GM21526 (cell line): Measurements from ENCODE around the gene TAF4.
"Not testable (repeated sequence)": the region's sequence is repeated elsewhere in the genome, so short reads cannot be mapped to it uniquely, and the experiment has no call there.

Experiments used
- ATAC-seq: cut with Tn5 transposase; IDR thresholded peaks from one replicate; pipeline ENCODE4 v1.9.1; 2021; ENCODE audit warnings: moderate library complexity; ENCODE audit not compliant: unreplicated experiment, low FRiP score

TAF4 gene

DNA sequence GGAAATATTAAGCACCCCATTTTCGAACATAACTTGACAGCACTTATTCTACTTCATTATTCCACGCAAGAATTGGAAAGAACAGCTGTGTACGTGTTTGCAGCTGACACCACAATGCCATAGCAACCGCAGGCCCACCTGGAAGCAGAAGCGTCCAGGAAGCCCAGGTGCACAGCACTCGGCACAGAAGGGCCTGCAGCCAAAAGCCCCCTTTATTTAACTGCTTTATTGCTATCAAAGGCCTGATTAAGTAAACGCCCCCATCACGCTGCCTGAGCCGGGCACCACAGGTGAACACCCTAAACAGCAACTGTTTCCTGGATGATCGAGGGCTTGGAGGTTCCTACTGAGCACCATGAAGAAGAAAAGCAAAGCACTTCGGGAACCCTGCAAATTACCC lies 6.3 kb downstream of the TAF4 start:
- no peak for ATAC-seq

DNA sequence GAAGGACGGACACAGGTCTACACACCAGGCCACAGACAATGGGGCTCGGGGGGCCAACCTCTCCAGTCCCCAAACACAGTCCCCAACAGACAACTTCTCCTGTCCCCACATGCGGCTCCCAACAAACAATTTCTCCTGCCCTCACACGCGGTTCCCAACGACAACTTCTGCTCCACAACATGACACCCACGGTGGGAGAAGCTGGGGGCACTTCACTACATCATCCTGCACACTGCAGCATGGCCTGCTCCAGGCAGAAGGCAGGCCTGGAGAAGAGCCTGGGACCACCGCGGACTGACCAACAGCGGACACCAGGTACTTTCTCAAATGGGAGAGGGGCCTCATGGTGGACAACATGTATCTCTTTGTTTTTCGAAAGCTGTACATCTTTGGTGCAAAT lies 6.7 kb downstream of the TAF4 start:
- no peak for ATAC-seq

DNA sequence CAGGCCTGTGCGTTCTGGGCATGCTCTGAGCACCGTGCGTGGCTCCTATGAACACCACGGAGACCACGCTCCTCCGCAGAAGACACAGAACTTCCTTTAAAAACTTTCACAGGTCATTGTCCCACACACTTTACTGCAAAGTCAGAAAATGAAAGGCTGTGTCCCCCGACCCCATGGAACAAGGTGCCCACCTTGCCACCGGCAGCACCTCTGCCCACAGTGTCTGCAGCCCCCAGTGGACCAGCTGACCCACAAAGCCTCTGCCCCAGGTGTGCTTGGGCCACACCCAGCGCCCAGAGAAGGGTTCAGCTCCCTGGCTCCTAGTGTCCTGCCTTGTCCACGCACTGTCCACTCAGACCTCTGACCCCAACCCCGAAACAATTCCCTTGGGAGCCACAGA lies 8.7 kb downstream of the TAF4 start:
- no peak for ATAC-seq

DNA sequence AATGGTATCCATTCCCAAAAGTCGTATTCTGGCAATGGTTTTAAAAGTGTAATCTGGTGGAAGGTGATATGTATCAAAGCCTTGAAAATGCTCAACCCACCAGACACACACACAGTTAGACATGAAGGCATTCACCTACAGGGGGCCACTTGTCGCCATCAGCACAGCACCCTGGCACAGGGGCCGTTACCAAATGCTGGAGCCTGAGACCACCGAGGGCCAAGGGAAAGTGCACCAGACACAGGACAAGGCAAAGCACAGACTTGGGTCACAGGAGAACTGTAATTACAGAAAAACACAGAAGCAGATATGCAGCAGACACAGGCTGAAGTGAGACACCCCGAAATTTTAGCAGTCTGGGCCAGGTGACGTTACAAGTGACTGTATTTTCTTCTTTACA lies 9.3 kb downstream of the TAF4 start:
- ATAC-seq: no peak

DNA sequence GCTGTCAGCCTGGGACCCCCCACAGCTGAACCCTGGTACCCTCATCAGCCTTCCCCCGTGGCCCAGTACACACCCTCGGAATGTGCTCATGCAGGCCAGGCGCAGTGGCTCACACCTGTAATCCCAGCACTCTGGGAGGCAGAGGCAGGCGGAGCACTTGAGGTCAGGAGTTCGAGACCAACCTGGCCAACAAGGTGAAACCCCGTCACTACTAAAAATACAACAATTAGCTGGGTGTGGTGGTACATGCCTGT lies 9.9 kb downstream of the TAF4 start:
- ATAC-seq: not testable (repeated sequence)

DNA sequence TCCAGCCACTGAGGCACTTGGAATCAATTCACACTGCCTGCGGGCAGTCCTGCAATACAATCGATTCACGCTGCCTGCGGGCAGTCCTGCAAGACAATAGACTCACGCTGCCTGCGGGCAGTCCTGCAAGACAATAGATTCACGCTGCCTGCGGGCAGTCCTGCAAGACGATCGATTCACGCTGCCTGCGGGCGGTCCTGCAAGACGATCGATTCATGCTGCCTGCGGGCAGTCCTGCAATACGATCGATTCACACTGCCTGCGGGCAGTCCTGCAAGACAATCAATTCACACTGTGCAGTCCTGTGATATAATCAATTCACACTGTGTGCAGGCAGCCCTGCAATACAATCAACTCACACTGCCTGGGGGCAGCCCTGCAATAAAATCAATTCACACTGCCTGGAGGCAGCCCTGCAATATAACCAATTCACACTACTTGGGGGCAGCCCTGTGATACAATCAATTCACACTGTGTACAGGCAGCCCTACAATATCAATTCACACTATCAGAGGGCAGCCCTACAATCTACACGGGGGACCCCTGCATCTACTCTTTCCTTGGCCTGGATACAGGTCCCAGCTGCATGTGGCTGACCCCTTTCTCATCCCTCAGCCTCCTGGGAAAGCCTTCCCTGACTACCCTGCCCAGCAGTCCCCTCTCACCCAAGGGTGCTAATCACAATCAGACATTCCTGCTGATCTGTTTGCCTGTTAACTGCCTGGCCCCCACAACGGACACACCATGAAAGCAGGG lies 10.4 kb downstream of the TAF4 start:
- ATAC-seq: no peak

DNA sequence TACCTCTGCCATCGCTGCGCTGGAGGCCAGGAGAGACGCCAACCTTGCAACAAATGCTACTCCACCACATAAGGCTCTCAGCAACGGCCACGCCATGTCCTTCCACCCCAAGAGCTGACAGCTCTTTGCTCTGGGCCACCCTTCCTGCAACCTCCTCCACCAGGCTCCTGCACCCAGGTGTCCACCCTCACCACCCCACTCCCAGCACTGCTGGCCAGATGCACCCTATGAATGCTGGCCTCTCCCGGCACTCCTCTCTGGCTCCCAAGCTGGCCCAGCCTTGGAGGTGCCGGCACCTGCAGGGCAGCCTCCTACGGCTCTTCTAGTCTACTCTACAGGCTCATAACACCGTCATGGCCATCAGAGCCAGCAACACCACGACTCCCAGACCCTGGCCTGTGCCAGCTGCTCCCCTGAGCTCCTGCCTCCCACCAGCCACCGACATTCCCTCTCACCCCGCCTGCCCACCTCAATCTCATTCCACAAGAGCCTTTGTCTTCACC lies 11.2 kb downstream of the TAF4 start:
- no peak for ATAC-seq

DNA sequence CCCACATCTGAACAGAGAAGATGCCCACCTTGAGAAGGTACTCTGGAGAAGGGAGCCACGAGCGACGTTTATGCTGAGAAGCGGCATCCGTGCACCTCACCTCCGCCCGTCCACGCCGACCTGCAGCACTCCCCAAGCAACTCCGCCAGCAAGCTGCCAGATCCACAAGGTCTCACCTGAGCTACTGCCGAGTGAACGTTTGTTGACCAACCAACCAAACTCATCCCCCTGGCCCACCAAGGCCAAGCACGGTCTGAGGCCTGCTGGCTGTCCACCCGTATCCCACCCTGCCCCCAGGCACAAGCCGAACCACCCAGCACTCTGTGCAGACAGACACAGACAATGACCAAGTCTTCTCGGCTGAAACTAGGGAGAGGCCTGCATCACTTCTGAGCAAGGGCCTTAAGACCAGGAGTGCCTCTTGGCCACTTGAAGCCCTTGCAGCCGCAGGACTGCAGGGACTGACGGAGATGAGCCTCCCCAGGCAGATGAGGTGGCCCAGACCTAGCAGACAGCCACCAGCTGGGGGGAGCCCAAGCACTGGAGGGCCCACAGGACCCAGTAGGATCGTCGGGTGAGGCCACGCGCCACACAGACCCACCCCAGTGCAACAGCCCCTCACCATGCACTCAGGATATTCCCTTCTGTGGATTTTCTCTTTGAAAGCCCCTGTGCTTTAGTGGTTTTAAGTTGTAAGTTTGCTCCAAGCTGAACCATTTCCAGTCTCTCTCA lies 12.1 kb downstream of the TAF4 start:
- no peak for ATAC-seq

DNA sequence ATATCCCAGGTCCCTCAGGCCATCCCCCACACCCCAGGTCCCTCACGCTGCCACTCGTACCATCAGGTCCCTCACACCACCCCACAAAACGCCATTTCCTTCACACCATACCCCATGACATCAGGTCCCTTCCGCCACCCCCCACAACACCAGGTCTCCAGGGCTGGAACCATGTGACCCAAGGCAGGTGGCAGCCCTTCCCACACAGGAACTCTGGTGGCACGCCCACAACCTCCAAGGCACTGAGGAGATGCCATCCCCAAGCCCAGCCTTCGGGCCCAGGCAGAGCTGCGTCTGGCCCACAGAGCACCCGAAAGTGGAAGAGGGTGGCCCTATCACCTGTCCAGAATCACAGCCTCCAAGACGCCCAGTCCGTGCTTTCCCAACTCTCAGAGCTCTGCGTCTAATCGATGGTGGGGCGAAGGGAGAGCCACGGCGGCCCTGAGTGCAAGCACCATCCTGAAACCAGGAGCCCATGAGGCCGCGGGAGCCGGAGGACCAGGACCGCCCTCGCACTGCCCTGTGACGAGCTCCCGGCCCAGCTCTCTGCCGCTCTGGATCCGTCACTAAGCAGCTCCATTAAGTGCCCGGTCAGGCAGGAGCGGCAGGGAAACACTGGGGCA lies 12.7 kb downstream of the TAF4 start:
- no peak for ATAC-seq

DNA sequence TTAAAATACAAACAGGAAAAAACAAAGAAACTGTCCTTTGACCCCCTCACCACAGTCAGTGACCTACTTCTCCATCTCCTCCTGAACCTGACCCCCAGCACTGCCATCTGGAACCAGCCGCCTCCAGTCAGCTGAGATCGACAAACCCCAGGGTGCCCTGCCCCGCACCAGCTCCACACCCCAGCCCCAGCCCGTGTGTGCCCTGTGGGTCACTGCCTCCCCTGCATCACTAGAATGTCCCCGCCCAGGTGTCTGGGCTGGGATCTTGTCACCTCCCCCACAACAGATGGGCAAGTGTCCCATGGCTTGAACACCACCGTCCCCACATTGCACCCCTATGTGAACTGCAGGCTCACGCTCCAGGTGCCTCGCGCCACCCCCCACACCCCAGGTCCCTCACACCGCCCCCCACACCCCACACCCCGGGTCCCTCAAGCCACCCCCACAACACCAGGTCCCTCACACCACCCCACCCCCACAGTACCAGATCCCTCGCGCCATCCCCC lies 13.3 kb downstream of the TAF4 start:
- no peak for ATAC-seq

DNA sequence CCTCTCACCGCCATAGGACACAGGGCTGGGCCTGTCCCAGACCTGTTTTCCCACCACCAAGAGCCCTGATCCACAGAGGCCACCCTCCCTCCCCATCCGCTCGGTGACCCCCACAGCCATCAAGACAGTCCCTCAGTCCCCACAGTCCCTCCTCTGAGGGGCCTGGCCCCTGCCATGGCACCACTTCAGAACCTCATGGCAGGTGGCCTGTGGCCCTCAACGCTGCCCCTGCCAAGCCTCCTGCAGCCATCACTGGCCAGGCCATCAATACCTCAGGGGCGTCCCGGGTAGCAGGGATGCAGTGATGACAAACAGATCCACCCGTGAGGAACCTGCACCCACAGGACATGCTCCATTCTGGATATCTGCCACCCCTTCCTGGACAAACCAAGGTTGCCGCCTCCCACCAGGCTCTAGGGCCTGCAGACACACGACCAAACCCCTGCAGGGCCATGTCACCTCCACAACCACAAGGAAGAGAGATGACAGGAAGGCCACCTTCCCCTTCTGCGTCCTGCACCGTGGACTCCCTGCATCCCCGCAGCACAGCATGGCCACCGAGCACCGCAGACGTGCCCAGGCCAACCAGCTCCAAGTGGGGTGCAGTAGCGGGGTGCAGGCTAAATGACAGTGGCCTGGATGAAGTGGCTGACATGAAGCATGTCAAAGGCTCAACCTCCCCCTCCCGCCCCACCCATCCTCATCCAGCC lies 14.0 kb downstream of the TAF4 start:
- ATAC-seq: no peak

DNA sequence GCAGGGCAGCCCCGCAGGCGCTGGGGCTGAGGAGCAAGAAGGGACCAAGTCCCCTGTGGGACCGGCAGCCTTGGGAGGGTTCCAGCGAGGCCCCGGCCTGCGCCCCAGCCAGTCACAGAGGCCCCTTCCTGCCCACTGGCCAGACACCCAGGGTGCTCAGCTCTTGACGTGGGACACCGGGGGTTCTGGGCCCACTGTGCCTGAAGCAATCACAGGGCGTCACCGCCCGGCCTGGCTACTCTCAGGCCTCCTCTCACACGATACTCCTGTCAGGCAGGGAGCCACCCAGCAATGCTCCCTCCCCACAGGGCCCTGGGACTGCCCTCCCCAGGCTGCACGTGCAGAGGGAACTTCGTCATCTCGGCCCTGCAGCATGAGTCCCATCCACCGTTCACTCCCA lies 14.5 kb downstream of the TAF4 start:
- no peak for ATAC-seq

DNA sequence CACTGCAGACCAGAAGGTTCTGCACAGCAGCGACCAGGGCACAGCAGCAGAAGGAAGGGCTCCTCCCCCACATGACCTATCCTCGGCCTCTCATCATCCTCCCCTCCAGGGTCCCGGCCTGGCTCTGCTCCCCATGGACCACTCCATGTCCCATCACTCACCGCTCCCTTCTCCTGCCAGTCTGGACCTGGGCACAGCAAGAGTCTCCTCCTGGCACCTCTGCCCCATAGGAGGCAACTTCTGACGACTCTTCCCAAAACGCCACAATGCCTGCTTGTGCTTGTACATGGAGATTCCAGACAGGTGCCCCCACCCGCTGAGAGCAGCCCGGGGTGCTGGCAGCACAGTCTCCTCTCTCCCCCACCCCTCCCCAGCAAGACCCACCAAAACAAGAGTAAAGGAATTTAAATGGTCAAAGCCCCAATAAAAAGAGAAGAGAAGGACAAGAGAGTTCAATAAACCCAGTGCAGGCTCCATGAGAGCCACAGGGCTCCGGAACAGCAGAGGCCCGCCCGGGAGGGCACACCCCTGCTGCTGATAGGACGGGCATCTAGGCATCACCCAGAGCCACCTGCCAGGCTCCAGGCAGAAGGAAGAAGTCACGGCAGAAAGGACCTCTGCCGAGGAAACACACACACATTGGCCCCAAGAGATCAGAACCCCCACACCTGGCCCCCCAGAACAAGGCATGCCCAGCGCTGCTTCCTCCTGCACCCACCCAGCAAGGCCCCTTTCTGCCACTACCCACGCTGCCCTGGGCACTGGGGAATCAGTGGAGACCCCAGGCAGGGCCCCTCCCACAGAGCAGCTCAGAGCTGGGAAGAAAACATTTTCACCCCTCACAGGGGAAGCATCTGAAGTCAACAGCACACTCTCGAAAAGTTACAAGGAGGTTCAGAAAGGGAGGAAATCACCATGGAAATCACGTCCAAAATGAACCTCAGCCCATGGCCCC lies 15.2 kb downstream of the TAF4 start:
- no peak for ATAC-seq

DNA sequence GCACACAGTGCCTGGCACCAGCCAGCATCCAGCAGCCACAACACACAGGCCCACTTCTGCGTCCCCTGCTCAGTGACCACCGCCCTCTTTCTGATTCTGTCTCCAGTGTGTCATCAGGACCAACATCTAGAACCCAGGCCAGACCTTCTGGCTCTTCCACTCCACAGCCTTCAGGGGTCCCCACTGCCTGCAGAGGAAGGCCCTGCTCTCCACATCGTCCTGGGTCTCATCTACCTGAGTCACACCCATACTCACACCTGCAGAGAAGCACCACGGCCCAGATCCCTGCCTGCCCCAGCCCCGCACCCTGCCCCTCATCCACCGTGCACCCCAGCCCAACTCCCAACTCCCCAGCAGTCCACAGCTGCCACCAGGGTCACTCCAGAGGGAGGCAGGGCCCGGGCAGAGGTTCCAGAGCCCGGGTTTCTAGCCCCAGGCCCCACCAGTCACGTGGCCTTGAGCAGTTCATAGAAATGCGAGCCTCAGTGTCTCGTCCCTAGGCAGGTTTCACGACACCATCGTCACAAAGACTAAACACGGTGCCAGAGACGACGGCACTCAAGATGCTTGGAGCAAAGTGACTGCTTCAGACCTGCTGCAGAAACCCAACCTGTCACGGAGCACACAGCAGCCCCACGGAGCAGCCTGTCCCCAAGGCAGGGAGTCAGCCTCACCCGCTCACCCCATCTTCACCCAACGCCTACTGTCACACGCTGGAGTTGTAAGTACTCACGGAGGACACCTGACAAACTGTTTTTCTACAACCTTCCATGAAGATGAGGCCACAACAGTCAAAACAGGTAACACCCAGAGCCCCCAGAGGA lies 16.1 kb downstream of the TAF4 start:
- no peak for ATAC-seq

DNA sequence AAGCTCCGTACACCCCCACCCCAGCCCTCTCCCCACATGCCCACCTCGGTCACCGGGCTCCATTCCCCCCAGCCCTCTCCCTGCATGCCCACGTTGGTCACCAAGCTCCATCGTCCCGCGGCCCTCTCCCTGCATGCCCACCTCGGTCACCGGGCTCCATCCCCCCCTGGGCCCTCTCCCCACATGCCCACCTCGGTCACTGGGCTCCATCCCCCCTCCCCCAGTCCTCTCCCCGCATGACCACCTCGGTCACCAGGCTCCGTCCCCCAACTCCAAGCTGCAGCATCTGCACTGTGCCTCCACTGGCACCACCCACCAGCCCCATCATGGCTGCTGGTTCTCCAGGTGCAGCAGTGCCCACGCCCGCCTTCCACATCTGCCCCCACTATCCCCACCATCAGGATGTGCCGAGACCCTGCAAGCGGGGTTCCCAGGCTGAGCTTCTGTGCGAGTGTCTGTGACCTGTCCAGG lies 16.8 kb downstream of the TAF4 start:
- ATAC-seq: no peak

DNA sequence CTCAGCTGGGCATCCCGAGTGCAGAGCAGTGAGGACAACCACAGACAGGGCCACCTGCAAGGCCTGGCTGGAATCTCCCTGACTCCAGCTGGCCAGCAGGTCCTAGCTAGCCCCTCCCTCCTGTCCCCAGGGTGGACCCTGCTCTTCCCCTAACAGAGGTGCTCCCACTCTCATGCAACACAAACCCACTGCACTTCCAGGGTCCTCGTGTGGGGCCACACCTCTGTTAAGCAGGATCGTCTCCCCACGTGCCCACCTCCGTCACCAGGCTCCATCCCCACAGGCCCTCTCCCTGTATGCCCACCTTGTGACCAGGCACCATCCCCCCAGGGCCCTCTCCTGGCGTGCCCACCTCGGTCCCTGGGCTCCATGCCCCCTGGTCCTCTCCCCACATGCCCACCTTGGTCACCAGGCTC lies 17.3 kb downstream of the TAF4 start:
- no peak for ATAC-seq

DNA sequence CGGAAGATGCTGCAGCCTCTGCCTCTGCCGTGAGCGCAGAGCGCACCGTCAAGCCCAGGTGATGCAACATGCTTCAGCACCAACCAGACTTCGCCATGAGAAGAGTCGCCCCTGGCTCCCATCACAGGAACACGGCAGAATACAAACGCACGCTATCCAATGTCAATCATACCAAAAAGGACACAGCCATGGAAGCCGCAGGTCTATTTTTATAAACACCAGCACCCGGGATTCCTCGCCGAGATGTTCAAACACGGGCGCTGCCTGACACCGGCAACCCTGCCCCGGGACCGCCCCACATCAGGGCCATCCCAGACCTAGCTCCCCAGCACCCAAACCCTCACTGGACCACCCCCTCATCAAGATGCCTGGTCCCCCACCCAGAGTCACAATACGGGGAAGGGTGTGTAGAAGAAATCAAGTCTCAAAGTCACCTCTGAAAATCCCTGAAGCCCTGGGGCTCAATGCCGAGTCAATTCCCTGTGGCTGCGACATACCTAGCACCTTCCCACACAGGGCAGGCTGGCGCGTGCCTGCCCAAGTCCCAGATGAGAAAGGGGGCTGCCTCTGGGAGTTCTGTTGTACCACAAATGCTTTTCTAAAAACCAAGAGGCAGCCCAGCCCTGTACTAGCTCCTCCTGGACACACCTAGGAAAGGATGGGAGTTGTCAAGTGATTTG lies 17.9 kb downstream of the TAF4 start:
- ATAC-seq: no peak

DNA sequence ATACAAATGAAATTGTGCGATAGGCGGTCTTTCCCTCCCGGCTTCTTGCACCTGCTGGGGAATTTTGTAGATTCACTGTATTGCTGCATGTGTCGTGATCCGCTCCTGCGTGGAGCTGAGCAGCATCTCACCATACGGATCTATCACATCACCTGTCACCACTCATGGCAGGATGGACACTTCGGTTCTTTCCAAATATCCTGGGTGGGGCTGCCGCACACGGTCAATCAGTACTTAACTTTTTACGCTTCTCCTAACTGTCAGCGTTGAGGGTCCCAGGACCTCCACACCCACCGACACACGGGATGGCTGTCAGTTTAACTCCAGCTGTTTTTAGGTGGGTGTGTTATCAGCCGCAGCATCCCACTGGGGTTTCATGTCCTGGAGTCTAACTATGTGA lies 19.2 kb downstream of the TAF4 start:
- ATAC-seq: no peak
